ENCODE data around the gene CABLES2.

The CABLES2 gene

DNA sequence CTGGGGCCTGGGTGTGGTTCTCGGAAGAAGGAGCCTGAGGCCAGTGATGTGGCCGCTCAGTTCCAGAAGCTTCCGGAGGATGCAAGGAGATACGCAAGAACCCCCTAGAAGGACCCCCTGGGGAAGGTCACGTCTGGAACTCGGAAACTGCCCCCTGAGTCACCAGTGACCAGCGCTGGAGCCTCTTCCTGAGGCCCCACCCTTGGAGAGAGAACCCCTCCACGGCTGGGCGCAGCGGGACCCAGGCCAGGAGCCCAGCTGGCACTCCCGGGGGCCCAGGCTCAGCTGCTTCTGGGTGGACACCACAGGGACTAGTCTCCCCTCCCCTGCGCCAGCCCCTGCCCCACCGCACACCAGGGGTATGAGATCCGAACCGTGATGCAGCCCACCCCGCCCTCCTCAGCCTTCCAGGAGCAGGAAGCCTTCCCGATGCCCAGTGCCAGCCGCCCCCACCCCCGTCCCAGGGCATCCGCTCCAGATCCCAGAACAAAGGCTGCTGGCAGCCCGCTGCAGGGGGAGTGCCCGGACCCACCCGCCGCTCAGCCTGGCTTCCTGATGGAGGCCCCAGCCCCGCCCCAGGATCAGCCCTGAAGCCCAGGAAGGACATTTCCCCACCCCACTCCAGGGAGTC lies 47.5 kb downstream of the CABLES2 start:
- DNase-seq (ENCODE audit: low read depth), result no peak

DNA sequence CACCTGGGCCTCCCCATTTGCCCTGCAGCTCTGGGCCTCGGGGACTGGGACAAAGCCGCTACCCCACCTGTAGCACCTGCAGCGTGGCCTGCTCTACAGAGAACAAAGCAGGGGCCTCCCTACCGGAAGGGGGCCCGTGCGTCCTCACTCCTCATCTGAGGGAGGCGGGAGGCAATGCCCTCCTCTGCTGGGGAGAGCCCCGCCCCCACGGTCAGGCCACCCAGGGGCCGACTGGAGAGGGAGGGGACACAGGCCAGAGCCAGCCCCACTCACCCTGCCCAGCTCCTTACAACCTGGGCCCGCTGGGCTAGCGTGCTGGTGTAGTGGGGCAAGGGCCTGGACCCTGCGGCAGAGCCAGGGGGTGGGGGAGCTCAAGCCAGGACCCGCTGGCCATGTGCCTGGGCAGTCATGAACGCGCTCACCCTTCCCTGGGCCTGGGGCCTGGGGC lies 48.0 kb downstream of the CABLES2 start:
- DNase-seq (ENCODE audit: low read depth), result no peak

DNA sequence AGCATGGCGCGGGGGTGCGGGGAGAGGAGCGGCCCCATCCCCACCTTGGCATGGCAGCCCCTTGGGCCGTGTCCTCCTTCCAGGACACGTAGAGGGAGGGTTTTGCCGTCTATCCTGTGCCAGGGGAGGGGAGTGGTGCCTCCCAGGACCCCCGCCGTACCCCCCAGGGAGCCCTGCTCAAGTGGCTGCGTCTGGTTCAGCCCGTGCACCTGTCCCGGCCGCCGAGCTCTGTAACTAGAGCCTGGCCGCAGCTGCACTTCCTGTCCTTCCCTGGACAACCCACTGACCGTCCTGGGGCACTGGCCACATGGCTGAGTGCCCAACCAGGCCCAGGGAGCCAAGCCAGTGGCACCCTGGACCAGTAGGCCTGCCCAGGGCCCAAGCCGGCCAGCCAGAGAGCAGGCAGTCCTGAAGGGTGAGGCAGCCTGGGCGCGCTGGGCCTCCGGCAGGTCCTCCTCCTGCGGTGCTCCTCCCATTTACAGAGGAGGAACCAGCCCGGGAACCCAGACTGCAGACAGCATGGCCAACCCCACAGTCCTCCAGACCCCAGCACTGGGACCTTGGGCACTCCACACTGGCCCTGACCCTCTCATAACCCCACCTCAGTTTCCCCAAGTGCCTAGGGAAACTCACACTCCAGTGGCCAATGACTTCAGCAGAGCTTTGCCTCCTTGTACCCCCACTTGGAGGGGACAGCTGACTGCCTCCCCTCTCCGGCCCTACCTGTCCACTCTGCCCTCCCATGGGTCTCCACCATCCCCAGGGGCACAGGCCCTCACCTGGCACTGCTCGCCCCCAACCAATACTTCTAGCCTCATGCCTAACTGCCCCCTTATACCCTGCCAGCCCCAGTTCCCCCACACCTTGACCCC lies 48.7 kb downstream of the CABLES2 start:
- DNase-seq (ENCODE audit: low read depth), result no peak

DNA sequence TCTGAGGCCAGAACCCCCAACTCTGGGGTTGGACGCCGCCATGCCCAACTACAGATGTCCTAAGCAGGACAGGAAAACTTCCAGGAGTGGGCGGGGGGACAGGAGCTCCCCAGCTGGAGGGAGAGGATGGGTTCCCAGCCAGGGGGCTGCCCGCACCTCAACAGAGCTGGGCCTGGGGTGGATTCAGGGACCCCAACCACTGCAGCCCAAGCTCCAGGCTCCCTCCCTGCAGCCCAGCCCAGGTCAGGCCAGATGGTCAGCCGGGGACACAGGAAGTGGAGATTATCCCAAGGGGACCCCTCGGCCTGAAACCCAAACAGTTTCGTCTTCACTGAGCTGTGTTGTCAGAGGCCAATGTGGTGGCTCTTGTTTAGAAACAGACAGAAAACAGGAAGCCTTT lies 49.4 kb downstream of the CABLES2 start:
- no peak for DNase-seq (ENCODE audit: low read depth)

DNA sequence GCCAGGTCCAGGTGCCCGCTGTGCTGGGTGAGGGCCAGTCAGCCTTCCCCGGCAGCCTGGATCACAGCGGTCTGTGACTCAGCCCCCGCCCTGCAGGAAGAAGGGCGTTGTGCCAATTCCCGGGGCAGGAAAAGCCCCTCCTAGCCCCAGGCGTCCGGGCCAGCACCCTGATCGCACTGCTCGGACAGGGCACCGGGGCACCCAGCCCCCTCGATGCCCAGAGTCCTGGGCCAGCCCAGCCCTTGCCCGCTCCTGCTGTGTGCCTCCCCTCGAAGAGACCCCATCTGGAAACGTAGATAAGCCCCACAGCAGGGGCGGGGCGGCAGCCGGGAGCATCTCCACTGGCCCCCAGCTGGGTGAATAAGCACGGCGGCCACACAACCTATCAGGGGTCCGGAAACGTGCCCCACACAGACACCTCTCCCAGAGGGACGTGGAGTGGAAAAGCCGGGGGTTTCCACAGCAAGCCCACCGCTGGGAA lies 49.9 kb downstream of the CABLES2 start:
- DNase-seq (ENCODE audit: low read depth), result no peak

DNA sequence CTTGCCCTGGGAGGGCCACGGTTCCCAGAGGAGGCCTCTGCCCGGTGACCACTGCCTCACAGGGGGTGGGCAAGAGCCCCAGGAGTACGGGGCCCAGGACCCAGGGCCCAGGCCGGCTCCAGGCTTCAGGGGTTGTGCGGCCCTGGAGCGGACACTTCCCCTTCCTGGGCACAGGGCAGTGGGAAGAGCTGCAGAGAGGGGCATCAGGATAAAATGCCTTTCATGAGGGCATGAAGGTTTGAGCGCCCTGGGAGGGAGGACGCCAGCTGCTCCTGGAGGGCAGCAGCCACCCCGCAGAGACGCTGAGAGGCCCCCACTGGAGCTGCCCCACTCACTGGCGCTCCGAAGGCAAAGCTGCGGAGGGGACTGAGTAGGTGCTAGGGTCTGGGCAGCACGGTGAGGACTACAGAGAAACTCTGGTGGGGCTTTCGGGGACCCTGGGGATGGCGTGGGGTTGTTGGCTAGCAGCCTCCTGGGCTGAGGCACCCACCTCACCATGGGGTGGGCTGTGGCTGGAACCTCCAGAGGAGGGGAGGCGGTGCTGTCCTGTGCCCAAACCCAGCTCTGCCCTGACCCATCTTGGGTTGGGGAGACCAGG lies 50.4 kb downstream of the CABLES2 start:
- no peak for DNase-seq (ENCODE audit: low read depth)

DNA sequence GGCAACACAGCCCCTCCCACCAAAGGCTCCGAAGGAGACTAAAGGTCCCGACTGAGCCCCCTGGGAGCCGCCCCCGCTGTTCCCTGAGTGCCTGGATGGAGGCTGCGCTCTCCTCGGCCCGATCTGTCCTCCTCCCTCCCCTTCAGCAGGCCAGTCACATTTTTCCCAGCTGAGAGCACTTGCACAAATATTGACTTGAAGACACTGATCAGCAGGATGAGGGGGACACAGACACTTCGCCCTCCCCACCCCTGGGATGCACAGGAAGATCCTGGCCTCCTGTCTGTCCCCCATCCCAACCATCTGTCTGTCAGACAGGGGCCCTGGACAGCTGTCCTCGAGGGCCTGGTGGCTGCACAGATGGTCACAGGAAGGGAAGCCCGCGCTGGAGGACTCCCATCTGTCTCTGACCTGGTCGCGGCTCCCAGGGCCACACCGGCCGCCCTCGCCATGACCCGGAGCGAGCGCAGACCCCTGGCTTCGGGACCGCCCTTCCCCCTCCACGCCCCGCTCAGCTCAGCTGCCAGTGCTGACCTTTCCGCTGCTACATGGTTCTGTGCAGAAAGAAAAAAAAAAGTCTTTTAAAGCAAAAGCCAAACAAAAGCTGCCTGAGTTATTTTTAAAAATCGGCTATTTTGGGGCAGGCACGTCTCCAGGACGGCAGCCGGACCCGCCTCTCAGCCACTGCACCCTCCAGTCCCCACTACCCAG lies 51.1 kb downstream of the CABLES2 start:
- DNase-seq (ENCODE audit: low read depth), result no peak

DNA sequence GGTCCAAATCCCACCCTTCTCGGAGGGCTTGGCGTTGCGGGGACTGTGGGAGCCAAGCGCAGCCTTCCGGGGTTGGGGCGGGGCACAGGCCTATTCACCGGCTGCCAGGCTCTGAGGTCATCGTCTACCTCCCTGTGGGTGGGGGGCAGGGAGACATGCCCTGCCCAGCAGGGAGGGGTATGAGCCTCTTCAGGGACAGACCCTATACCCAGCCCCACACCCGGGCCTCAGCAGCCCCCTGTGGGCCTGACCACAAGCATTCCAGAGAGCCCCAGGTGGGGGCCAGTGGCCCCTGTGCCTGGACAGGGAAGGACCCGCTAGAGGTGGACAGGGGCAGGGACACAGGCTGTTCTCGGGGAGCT lies 51.6 kb downstream of the CABLES2 start:
- no peak for DNase-seq (ENCODE audit: low read depth)

DNA sequence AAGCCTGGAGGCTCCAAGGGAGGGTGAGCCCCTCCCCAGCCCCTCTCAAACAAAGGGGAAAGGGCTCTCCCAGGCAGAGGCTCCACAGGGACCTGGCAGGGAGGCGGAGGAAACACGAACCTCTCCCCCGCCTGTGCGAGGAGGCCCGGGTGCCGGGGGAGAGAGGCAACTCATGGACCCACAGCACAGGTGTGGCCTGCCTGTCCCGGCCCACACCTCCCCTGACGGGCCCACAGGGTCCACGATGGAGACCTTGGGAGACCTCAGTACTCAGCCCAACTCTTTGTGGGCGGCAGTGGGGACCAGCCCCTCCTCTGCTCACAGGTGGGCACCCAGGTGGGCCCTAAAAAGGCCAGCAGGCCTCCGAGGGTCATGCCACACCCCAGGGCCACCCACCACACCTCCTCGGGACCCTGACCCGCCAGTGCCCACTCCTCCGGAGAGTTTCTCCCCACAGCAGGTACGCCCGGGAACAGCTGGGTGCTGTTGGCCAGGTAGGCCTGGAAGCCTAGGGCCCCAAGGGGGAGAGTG lies 52.2 kb downstream of the CABLES2 start:
- DNase-seq (ENCODE audit: low read depth), result no peak

DNA sequence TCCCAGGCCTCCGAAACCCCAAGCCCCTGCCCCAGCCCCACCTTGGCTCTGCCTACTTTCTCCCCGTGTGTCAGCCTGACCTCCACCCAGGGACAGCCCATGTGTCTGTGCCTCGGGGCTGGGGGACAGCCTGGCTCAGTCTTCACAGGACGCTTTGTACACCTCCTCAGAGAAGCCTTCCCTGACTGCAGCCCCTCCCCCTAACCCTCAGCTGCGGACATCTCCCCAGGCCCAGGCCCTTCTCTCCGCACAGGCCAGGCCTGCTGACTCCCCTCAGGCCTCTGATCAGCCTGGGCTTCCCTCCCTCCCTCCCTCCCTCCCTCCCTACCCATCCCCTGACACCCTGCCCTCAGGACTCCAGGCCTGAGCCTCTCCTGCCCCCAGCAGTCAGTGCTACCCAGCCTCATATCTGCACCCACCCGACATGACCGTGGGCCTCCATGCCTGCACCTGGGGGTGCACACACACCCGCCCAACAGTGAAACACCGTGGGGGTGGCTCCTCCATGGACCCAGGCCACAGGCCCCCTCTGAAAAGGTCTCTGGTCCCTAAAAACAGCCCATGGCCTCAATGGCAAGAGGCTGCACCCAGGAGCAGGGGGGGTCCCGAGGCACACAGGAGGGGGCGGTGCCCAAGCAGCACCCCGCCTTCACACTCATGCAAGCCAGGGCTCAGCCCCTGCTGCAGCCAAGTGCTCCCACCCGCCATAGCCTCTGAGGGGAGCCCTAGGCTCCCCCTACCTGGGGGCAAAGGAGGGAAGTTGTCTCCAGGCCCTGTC lies 52.9 kb downstream of the CABLES2 start:
- no peak for DNase-seq (ENCODE audit: low read depth)

DNA sequence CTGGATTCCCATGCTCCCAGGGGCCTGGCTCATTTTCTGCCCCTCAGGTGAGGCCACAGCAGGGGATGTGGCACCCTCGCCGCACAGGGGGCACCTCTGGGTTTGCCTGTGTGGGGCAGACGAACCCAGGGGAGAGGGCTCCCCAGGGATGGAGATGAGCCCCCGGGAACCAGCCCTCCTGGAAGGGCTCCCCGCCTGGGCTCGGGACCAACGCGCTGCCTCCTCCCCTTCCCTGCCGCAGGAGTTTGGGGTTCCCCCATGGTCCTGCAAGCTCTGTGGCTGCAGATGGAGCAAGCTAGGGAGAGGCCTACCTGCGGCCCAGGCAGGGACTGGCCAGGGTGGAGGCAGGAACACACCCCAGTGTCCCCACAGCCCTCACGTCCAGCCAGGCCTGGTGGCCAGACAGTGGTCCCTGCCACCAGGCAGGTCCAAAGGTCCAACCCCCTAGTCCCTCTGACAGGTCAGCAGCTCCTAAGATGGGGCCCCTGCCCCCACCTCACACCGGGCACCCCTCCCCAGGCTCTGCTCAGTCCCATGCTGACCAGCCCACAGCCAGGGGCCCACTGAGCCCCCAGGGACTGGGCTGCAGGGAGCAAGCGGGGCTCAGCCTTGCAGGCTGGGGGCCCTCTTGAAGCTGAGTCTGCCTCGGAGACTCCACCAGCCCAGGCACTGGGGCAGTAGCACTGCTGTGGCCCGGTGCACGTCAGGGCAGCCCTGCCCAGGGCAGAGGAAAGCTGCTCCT lies 53.6 kb downstream of the CABLES2 start:
- DNase-seq (ENCODE audit: low read depth), result no peak

DNA sequence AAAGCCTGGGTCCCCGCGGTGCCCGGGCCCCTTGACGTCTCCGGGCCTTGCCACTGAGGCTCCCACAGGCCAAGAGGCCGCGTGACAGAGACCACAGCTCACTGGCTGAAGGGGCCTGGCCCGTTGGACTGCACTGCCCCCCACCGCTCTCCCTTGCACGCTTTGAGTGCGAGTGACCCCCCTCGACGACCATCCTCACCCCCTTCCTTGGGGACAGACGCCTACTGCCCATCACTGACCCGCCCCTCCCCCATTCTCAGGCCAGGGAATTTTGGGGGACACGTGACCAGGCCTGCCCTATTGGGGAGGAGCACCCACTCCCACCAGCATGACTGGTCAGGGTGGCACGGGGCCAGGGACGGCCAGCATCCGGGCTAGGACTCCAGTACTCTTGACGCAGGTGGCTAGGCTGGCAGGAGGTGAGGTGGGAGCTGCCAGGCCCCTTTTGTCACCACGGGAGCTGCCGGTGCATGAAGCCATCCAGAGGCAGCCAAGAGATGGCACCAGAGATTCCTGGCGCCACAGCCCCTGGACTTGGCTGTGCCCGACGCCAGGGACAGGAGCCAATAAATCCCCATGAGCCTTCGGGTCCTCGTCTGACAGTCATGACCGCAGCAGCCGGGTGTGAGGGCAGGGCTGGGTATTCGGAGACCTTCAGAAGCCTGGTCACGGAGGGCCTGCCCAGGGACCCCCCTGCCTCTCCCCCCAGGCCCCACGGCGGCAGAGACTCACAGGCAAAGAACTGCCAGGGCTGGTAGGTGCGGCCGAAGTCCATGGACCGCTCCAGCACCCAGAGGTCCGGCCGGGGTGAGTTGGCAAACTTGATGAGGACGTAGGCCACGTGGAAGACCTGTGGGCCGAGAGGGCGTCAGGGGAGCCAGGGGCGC lies 54.4 kb downstream of the CABLES2 start:
- DNase-seq (ENCODE audit: low read depth), result no peak

DNA sequence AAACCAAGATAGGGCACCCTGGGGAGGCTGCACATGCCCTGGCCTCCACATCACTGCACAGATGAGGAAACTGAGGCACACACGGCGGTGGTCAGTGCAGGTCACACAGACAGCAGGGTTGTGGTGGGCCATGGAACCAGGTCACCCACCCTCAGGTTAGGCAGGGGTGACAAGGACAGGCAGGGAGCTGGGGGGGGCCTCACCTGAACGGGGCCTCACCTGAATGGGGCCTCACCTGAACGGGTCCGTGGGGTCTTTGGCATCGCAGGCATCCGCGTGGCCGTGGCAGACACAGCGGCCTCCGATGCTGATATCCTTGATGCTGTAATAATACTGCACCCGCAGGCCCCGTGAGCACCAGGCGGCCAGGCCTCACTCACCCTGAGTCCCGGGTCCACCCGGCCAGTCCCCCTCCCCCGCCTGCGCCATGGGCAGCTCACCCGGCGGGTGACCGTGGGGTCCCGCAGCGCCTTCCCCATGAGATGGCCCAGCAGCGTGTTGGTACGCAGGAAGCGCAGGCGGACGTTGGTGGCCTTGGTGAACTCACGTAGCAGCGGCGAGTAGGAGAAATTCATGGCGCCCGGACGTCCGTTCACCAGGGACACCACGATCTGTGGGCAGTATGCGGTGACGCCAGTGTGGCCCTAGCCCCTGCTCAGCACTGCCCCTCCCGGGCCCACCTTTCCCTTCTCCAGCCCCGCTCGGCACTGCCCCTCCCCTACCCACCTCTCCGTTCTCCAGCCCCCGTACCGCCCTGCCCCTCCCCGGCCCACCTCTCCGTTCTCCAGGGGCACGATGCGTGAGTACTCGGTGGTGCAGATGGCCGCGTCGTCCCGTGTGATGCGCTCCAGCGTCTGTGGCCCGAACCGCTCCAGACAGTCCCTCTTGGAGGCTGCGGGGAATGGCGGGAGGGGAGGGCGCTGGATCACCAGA lies 55.4 kb downstream of the CABLES2 start:
- DNase-seq (ENCODE audit: low read depth), result no peak

DNA sequence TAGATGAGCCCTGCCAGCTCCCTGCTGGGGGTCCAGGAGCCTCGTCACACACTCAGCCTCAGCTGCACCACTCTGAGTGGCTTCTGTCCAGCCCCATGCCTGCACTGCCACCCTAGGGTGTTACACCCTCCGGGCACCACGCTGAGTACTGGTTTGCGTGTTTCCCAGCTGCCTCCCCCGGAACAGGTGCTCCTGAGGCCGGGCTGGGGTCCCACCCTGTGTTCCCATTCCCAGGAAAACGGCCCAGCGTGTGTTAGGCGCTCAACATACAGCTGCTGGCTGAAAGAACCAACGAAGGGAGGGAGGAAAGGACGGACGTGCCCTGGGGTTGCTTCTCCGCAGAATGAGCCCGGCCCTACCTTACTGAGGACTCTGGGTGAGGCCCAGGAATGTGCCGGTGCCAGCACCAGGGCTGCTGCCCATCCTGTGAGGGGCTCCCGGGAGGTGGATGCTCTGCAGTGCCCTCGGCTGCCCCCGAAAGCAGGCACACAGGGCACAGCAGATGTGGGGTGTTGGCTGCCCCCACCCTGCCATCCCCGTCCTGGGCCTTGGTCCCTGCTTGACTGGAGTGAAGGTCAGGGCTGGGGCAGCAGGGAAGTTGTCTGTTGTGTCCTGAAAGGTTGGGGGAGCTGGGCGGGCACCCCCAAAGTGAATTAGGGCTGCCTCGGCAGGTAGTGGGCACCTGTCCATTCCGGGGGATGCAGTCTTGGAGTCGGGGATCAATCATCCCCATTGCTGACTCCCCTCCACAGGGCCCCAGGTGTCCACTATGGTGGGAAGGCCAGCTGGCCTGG lies 56.3 kb downstream of the CABLES2 start:
- no peak for DNase-seq (ENCODE audit: low read depth)

DNA sequence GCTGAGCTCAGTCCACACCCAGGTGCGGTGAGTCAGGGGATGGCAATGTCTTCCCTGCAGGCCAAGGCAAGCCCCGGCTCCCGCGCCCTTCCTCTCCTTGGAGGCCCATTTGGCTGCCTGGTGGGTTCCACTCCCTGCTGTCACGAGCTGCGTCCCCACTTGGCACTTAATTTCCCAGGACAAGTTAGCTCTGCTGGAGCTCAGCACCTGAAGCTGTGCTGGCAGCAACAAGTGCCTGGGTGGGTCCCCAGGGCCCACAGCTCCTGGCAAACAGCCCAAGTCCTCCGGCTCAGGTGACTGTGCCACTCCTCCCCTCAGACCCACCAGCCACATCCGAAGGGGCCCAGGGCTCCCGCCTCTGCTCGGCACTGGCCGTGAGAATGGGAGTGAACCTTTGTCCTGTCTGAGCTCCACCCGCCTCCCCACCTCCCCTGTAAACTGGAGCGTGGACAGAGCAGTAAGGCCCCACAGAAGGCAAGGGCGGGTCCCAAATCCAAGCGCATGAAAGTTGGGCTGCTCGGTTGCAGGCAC lies 56.9 kb downstream of the CABLES2 start:
- DNase-seq (ENCODE audit: low read depth), result no peak

DNA sequence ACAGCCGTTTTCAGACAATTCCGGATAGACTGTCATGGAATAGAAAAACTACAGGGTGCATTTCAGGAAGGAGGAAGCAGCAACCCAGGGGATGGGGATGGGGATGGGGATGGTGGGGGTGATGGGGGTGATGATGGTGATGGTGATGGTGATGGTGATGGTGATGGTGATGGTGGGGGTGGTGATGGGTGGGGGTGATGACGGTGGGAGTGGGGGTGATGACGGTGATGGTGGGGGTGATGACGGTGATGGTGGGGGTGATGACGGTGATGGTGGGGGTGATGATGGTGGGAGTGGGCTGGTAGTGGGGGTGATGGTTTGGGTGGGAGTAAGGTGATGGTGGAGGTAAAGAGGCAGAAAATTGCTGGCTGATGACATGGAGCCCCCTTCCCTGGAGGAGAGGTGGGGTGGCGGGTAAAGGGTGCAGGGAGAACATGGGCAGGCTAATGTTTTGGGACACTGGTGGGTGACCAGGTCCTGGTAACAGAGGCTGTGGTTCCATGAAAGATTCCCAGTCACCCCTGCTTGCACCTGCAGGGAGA lies 57.5 kb downstream of the CABLES2 start:
- no peak for DNase-seq (ENCODE audit: low read depth)

DNA sequence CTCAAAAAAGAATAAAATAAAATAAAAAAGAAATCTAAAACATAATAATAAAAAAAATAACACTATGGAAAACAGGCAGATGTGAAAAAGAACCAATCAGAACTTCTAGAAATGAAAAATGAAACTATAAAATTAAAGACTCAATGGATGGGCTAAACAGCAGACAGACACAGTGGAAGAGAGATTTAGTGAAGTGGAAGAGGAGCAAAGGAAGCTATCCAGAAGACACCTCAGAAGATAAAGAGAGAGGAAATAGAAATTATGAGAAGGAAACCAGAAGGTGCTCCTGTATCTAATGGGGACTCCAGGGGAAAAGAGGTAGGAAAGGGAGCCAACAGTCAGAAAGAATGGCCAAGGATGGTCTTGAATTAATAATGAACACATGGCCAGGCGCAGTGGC lies 58.5 kb downstream of the CABLES2 start:
- DNase-seq (ENCODE audit: low read depth), result no peak
